ACC112 (cell line): ENCODE results near the gene PTGIR.

Experiments
- H2AFZ ChIP-seq: fragments of 200-600 bp; sonication (generic); one replicate; pipeline ENCODE4 v1.6.0; 2017; ENCODE audit warnings: antibody characterized with exemption, low read length; ENCODE audit not compliant: unreplicated experiment
- H3K27ac ChIP-seq: fragments of 200-600 bp; sonication (generic); 2 replicates; pipeline ENCODE4 v1.5.1; 2014; ENCODE audit warnings: low read depth, mild to moderate bottlenecking, antibody characterized with exemption, low read length, moderate library complexity
- H3K27me3 ChIP-seq: fragments of 200-600 bp; sonication (generic); 2 replicates; pipeline ENCODE4 v1.6.1; 2014; ENCODE audit warnings: mild to moderate bottlenecking, antibody characterized with exemption, low read length, moderate library complexity, mixed read lengths; ENCODE audit not compliant: insufficient read depth
- H3K36me3 ChIP-seq: fragments of 200-600 bp; sonication (generic); 2 replicates; pipeline ENCODE4 v1.6.1; 2016; ENCODE audit warnings: mild to moderate bottlenecking, antibody characterized with exemption, low read length, moderate library complexity, mixed read lengths; ENCODE audit not compliant: insufficient read depth
- H3K4me1 ChIP-seq: fragments of 200-600 bp; sonication (generic); one replicate; pipeline ENCODE4 v1.6.1; 2016; ENCODE audit warnings: low read length, mixed read lengths; ENCODE audit not compliant: insufficient read depth, unreplicated experiment, control insufficient read depth
- H3K4me3 ChIP-seq: fragments of 200-600 bp; sonication (generic); 2 replicates; pipeline ENCODE4 v1.5.1; 2014; ENCODE audit warnings: mild to moderate bottlenecking, low read depth, low read length
- H3K79me2 ChIP-seq: fragments of 200-600 bp; sonication (generic); one replicate; pipeline ENCODE4 v1.6.0; 2016; ENCODE audit warnings: low read length; ENCODE audit not compliant: control insufficient read depth, unreplicated experiment, insufficient read depth

The PTGIR gene

DNA sequence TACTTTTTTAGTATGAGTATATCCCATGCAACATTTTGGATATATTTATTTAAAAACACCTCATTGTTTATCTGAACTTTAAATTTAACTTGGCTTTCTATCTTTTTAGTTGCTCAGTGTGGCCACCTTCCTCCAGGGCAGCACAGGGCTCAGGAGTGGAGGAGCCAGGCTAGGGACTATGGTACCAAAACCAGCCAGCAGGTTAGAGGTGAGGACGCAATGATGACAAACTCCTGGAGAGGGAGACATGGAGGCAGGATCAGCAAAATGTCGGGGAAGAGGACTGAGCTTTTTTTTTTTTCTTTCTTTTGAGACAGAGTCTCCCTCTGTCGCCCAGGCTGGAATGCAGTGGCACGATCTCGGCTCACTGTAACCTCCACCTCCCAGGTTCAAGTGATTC lies 53.4 kb downstream of the PTGIR start:
- Histone ChIP-seq H3K4me1 (no peaks in the 10 kb centered on the region), H3K4me3 (no peak overlapping the region), H2AFZ (no peak overlapping the region), H3K27ac (no peak overlapping the region), H3K36me3 (no peaks in the 10 kb centered on the region), H3K27me3 (no peaks in the 10 kb centered on the region), H3K79me2 (no peaks in the 10 kb centered on the region)
